K562 (cell line): Measurements from ENCODE around the gene CREB5. TPM values are rescaled to one million over a fixed set of nuclear protein-coding genes. Genes with fewer than 3 reads are reported as not detected.

ENCODE experiments used
- ATAC-seq: fragments of 200-7000 bp; cut with Tn5 transposase; 3 replicates; pipeline ENCODE4 v1.9.1; 2020; ENCODE audit warnings: moderate library complexity
- BruUV-seq: library from RNA; stranded (reverse); fragments of 400-500 nt; replicated peaks from 2 replicates; lab custom pipeline; 2021; lab: Mats Ljungman, UMichigan
- CTCF ChIA-PET: fragments of 300-600 bp; formaldehyde crosslinking; extraction: SDS; loops from one replicate; lab custom pipeline; 2021; ENCODE audit warnings: low intra/inter-chr PET ratio; lab: Yijun Ruan, JAX
- POLR2A ChIA-PET: fragments of 300-600, 350-650 bp; sonication (Branson Sonifier 250); formaldehyde crosslinking; extraction: SDS; loops from one replicate; lab custom pipeline; 2021; ENCODE audit warnings: antibody characterized with exemption, inconsistent platforms; lab: Yijun Ruan, JAX
- DNase-seq, 4 experiments: peaks; one replicate each; pipeline versions ENCODE4 v3.0.0 to v3.0.0-alpha.2; 2011 to 2018; ENCODE audit warnings: low spot score in 3 of 4, mixed read lengths in 3 of 4; ENCODE audit errors: extremely low read depth in 1 of 4
- FAIRE-seq: peaks from 2 replicates; lab custom pipeline; 2011; peaks lifted over from hg19 to GRCh38; lab: Jason Lieb, UNC
- H2AFZ ChIP-seq: 2 replicates; pipeline ENCODE4 v1.6.0; 2011; ENCODE audit warnings: low read depth, low read length, control low read depth, inconsistent platforms
- H3K27ac ChIP-seq: fragments of 200-600 bp; 3 replicates; pipeline ENCODE4 v1.8.0; 2011; ENCODE audit warnings: low read depth, mild to moderate bottlenecking, control low read depth, inconsistent platforms, low read length, moderate library complexity, mixed read lengths; ENCODE audit errors: extremely low read depth
- H3K27me3 ChIP-seq, 2 experiments: fragments of 300-600 bp in 1 of 2; 2 replicates in 1 of 2; 3 replicates in 1 of 2; pipeline versions ENCODE4 v1.6.0 to v1.8.0; 2011; ENCODE audit warnings: inconsistent platforms in 2 of 2, low read length in 2 of 2, mild to moderate bottlenecking in 1 of 2, mixed read lengths in 1 of 2, moderate library complexity in 1 of 2; ENCODE audit not compliant: control insufficient read depth in 2 of 2, insufficient read depth in 2 of 2
- H3K36me3 ChIP-seq: fragments of 300-600 bp; 3 replicates; pipeline ENCODE4 v1.8.0; 2011; ENCODE audit warnings: mild to moderate bottlenecking, low read length, inconsistent platforms; ENCODE audit not compliant: control insufficient read depth, insufficient read depth
- H3K4me1 ChIP-seq, 2 experiments: fragments of 200-600 bp in 1 of 2; replicated peaks in 1 of 2; 2 replicates in 1 of 2; 3 replicates in 1 of 2; pipeline versions ENCODE4 v1.5.1 to v1.8.0; 2011; ENCODE audit warnings: inconsistent platforms in 2 of 2, low read length in 2 of 2, mild to moderate bottlenecking in 1 of 2, mixed read lengths in 1 of 2, moderate library complexity in 1 of 2; ENCODE audit not compliant: control insufficient read depth in 2 of 2, insufficient read depth in 2 of 2
- H3K4me2 ChIP-seq: 2 replicates; pipeline ENCODE4 v1.6.1; 2011; ENCODE audit warnings: low read length, control low read depth, inconsistent platforms, mixed read lengths; ENCODE audit not compliant: insufficient read depth
- H3K4me3 ChIP-seq: fragments of 200-600 bp; sonication (generic), shearing (Covaris generic); 2 replicates; pipeline ENCODE4 v1.5.1; 2016; ENCODE audit warnings: control low read depth, inconsistent platforms
- H3K79me2 ChIP-seq: fragments of 200-600 bp; 3 replicates; pipeline ENCODE4 v1.8.0; 2011; ENCODE audit warnings: low read length, inconsistent platforms; ENCODE audit not compliant: control insufficient read depth, insufficient read depth
- H3K9ac ChIP-seq, 2 experiments: 2 replicates each; pipeline versions ENCODE4 v1.6.0 to v1.6.1; 2011; ENCODE audit warnings: low read depth in 2 of 2, low read length in 2 of 2, control low read depth in 1 of 2, inconsistent platforms in 1 of 2, mild to moderate bottlenecking in 1 of 2, mixed read lengths in 1 of 2; ENCODE audit not compliant: insufficient read depth in 1 of 2
- H3K9me1 ChIP-seq: one replicate; pipeline ENCODE4 v1.6.0; 2011; ENCODE audit warnings: inconsistent platforms, mild to moderate bottlenecking, low read length, moderate library complexity; ENCODE audit not compliant: control insufficient read depth, insufficient read depth
- H3K9me3 ChIP-seq: replicated peaks from 2 replicates; pipeline ENCODE4 v1.5.1; 2011; ENCODE audit warnings: low read depth, low read length, inconsistent platforms; ENCODE audit not compliant: control insufficient read depth, insufficient read depth
- H4K20me1 ChIP-seq: replicated peaks from 2 replicates; pipeline ENCODE4 v1.6.1; 2011; ENCODE audit warnings: low read length, inconsistent platforms, mixed read lengths; ENCODE audit not compliant: control insufficient read depth, insufficient read depth
- BDP1 ChIP-seq: IDR thresholded peaks from 3 replicates; pipeline ENCODE4 v1.6.1; 2011; ENCODE audit not compliant: insufficient read length, insufficient read depth
- FUS ChIP-seq: fragments of 200-400 bp; formaldehyde crosslinking; optimal IDR thresholded peaks from 2 replicates; pipeline ENCODE3; 2017; ENCODE audit warnings: low read depth, low read length
- POLR2AphosphoS2 ChIP-seq: IDR thresholded peaks from 2 replicates; pipeline ENCODE4 v1.6.1; 2012; ENCODE audit warnings: low read length, improper control_type of control experiment
- SP2 ChIP-seq: IDR thresholded peaks from 2 replicates; pipeline ENCODE4 v1.6.1; 2011; ENCODE audit warnings: mild to moderate bottlenecking, low read depth, low read length, moderate library complexity; ENCODE audit not compliant: poor library complexity, severe bottlenecking; ENCODE audit errors: extremely low read depth
- ZNF23 ChIP-seq: fragments of 250-450 bp; sonication (Bioruptor Pico); IDR thresholded peaks from 2 replicates; pipeline ENCODE4 v1.4.0; 2020; ENCODE audit warnings: mild to moderate bottlenecking
- WGBS: fragments of 100-300 bp; shearing (Covaris generic); methylation state at CpG from one replicate; pipeline ENCODE4 v1.1.6; 2016; ENCODE audit warnings: low coverage, mixed read lengths; ENCODE audit not compliant: insufficient coverage; ENCODE audit errors: missing lambda C conversion rate; 5-methylcytosine and 5-hydroxymethylcytosine counted together
- in situ Hi-C: fragments of 300-500 bp; cut with MboI; formaldehyde crosslinking; loops from 4 replicates; pipeline ENCODE4 v1.15.0; 2018; ENCODE audit warnings: inconsistent platforms, mixed read lengths
- intact Hi-C: fragments of 100-400 bp; cut with micrococcal nuclease; formaldehyde crosslinking; loops from 2 replicates; pipeline ENCODE4 v1.14.2; 2022
- polyA plus RNA-seq, 8 experiments: library from polyadenylated mRNA; depleted of rRNA in 4 of 8; stranded (reverse) in 5 of 8; unstranded in 3 of 8; fragments of >200 nt; fragmentation: Nextera tagmentation in 2 of 8; fragmentation: Illumina TruSeq in 1 of 8; extraction: Ambion mirVana in 2 of 8; extraction: Trizol in 1 of 8; gene quantifications; 2 replicates each; pipeline versions ENCODE4 v1.2.1 to v1.2.3, GENCODE V29; 2011 to 2014; ENCODE audit warnings: inconsistent platforms in 1 of 8, missing spikeins in 1 of 8
- total RNA-seq, 7 experiments: library from RNA; depleted of rRNA in 6 of 7; stranded (reverse); fragments of >200 nt in 6 of 7; fragmentation: Illumina TruSeq in 2 of 7; extraction: Trizol in 2 of 7; gene quantifications; 2 replicates each; pipeline versions ENCODE4 v1.2.1 to v1.2.3, GENCODE V29; 2011 to 2021; ENCODE audit warnings: low replicate concordance in 1 of 7
- TF ChIP-seq, protein P1 (sequence below), 2 experiments: fragments of 450-650 bp; conservative IDR thresholded peaks; 2 replicates each; pipeline ENCODE4 v1.6.1; 2017; ENCODE audit warnings: mild to moderate bottlenecking in 2 of 2, moderate library complexity in 2 of 2
- TF ChIP-seq, protein P2 (sequence below): fragments of 450-650 bp; formaldehyde crosslinking; IDR thresholded peaks from 2 replicates; pipeline ENCODE4 v1.4.0; 2020; ENCODE audit warnings: mild to moderate bottlenecking, moderate library complexity
- TF ChIP-seq, protein P3 (sequence below): sonication (generic); formaldehyde crosslinking; IDR thresholded peaks from 2 replicates; pipeline ENCODE4 v1.8.0; 2022; ENCODE audit warnings: mild to moderate bottlenecking, missing genetic modification reagents, borderline replicate concordance

CREB5 gene
- total and polyA plus RNA-seq, 9 of the 15 experiments (the other 6 are each of a cell fraction or from before 2014, with no cell fraction given), result 0.33 to 6.4 (median 1.8) TPM

DNA sequence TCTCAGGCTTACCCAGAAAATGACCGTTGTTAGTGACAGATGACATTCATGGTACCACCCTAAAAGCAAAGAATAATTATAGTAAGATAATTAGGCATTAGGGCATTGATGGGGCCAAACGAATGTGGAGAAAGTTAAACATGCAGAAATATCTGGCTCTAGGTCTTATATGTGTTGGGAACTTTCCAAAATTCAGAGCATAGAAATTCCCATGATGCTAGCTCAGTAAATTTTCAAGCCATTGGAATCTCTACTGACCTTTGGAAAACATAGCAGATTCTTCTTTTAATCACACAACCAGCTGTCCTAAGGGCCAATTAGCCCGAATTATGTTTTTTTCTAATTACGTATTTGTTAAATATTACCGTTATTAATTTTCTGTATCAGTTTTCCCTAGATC is 136.1 kb downstream of the CREB5 start:
- no peaks in the 10 kb centered on the region for H3K79me2 ChIP-seq
- no peaks in the 10 kb centered on the region for H4K20me1 ChIP-seq
- POLR2A ChIA-PET, result interaction anchor here (0.7 kb wide), 1 partner anchor 1381 kb away, joined by 3 read pairs; no protein-coding TSS in a partner anchor
- H3K9ac ChIP-seq, result no peak overlapping the region
- in situ Hi-C loops, result no loop called here
- WGBS, result 2% methylated on average over 5 of the region's 5 CpGs
- no peaks in the 10 kb centered on the region for H3K4me1 ChIP-seq
- DNase-seq (no peak), ATAC-seq (no peak), FAIRE-seq (no peak)
- no peak overlapping the region for H3K27ac ChIP-seq
- no peaks in the 10 kb centered on the region for H3K27me3 ChIP-seq
- no peak for TF ChIP-seq BDP1
- no peak for TF ChIP-seq POLR2AphosphoS2
- TF ChIP-seq ZNF23 (CRISPR knock-in tag), result no peak
- TF ChIP-seq SP2, result no peak
- no peak for TF ChIP-seq FUS
- TF ChIP-seq, protein P1, sequence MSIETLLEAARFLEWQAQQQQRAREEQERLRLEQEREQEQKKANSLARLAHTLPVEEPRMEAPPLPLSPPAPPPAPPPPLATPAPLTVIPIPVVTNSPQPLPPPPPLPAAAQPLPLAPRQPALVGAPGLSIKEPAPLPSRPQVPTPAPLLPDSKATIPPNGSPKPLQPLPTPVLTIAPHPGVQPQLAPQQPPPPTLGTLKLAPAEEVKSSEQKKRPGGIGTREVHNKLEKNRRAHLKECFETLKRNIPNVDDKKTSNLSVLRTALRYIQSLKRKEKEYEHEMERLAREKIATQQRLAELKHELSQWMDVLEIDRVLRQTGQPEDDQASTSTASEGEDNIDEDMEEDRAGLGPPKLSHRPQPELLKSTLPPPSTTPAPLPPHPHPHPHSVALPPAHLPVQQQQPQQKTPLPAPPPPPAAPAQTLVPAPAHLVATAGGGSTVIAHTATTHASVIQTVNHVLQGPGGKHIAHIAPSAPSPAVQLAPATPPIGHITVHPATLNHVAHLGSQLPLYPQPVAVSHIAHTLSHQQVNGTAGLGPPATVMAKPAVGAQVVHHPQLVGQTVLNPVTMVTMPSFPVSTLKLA (conservative IDR thresholded peaks at IDR 0.05), result no peak
- TF ChIP-seq, protein P2, sequence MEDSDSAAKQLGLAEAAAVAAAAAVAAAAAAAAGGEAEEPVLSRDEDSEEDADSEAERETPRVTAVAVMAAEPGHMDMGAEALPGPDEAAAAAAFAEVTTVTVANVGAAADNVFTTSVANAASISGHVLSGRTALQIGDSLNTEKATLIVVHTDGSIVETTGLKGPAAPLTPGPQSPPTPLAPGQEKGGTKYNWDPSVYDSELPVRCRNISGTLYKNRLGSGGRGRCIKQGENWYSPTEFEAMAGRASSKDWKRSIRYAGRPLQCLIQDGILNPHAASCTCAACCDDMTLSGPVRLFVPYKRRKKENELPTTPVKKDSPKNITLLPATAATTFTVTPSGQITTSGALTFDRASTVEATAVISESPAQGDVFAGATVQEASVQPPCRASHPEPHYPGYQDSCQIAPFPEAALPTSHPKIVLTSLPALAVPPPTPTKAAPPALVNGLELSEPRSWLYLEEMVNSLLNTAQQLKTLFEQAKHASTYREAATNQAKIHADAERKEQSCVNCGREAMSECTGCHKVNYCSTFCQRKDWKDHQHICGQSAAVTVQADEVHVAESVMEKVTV (CRISPR knock-in tag), result no peak
- TF ChIP-seq, protein P3, sequence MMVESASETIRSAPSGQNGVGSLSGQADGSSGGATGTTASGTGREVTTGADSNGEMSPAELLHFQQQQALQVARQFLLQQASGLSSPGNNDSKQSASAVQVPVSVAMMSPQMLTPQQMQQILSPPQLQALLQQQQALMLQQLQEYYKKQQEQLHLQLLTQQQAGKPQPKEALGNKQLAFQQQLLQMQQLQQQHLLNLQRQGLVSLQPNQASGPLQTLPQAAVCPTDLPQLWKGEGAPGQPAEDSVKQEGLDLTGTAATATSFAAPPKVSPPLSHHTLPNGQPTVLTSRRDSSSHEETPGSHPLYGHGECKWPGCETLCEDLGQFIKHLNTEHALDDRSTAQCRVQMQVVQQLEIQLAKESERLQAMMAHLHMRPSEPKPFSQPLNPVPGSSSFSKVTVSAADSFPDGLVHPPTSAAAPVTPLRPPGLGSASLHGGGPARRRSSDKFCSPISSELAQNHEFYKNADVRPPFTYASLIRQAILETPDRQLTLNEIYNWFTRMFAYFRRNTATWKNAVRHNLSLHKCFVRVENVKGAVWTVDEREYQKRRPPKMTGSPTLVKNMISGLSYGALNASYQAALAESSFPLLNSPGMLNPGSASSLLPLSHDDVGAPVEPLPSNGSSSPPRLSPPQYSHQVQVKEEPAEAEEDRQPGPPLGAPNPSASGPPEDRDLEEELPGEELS (CRISPR knock-in tag), result no peak
- H3K4me3 ChIP-seq, result no peak overlapping the region
- H2AFZ ChIP-seq, result no peak overlapping the region
- BruUV-seq, result no TSS peak
- H3K4me2 ChIP-seq, result no peak overlapping the region
- no peaks in the 10 kb centered on the region for H3K36me3 ChIP-seq
- CTCF ChIA-PET, result no interaction called here
- intact Hi-C loops, result no loop called here
- no peaks in the 10 kb centered on the region for H3K9me1 ChIP-seq
- H3K9me3 ChIP-seq, result no peaks in the 10 kb centered on the region
